ENCODE data around the gene WDFY4. TPM values are rescaled to one million over a fixed set of nuclear protein-coding genes. Genes with fewer than 3 reads are reported as not detected.

The WDFY4 gene
- total and polyA plus RNA-seq, 2 donors (not counting 3 experiments of a cell fraction or from before 2014, with no cell fraction given) = 10.1 to 10.2 TPM

GRCh38 chr10:49000437-49001398 is 316.0 kb downstream of the WDFY4 start:
- ChIA-PET POLR2A (no interaction called here), CTCF (no interaction called here)
- BruUV-seq (replicated peaks) = no TSS peak
- no peak for TF ChIP-seq MAX (IDR thresholded peaks at IDR 0.05; ENCODE audit: insufficient read depth, insufficient read length)
- no peak for TF ChIP-seq JUN (IDR thresholded peaks at IDR 0.05; ENCODE audit: borderline replicate concordance, insufficient read depth, insufficient read length, low read depth)
- no peak for TF ChIP-seq CTCF (IDR thresholded peaks at IDR 0.05; ENCODE audit: extremely low read depth in 1 of 2, insufficient read depth in 1 of 2, low read depth in 1 of 2, low read length in 2 of 2)
- TF ChIP-seq EZH2 (IDR thresholded peaks at IDR 0.05; ENCODE audit: borderline replicate concordance, low read depth, low read length, severe bottlenecking) = no peak
- TF ChIP-seq POLR2A (IDR thresholded peaks at IDR 0.05; ENCODE audit: low read depth, low read length) = no peak
- TF ChIP-seq POLR2AphosphoS5 (IDR thresholded peaks at IDR 0.05; ENCODE audit: insufficient read depth, low read depth, low read length) = no peak
- no peak for TF ChIP-seq MYC (IDR thresholded peaks at IDR 0.05; ENCODE audit: low read depth, low read length)
- no peak for TF ChIP-seq FOS (IDR thresholded peaks at IDR 0.05; ENCODE audit: borderline replicate concordance, insufficient read depth, low read length)
- TF ChIP-seq GATA2 (IDR thresholded peaks at IDR 0.05; ENCODE audit: insufficient read depth, insufficient read length, low read depth, low read length) = no peak
- H3K9me1 ChIP-seq (replicated peaks; ENCODE audit: control insufficient read depth, extremely low read depth, insufficient read depth, low read length) = no peaks in the 10 kb centered on the region
- dilution Hi-C loops (cut with MboI; ENCODE audit: extremely low pct_ligation_motif_present, low sequenced_read_pairs) (no loop called here), intact Hi-C loops (cut with micrococcal nuclease) (no loop called here)
- no peak for DNase-seq (ENCODE audit: low read depth, low spot score)
- no peaks in the 10 kb centered on the region for H3K79me2 ChIP-seq (ENCODE audit: control insufficient read depth, insufficient read depth, low read length)
- H3K27me3 ChIP-seq (ENCODE audit: control insufficient read depth in 2 of 2, insufficient read depth in 2 of 2, low read length in 2 of 2) = no peaks in the 10 kb centered on the region
- H2AFZ ChIP-seq (ENCODE audit: low read depth, low read length) = no peak overlapping the region
- H4K20me1 ChIP-seq (replicated peaks; ENCODE audit: control insufficient read depth, extremely low read depth, insufficient read depth, low read length) = no peaks in the 10 kb centered on the region
- H3K4me3 ChIP-seq (replicated peaks in 1 of 3; ENCODE audit: insufficient read depth in 1 of 3, low read depth in 1 of 3, low read length in 3 of 3) = no peak overlapping the region
- H3K4me1 ChIP-seq (ENCODE audit: control insufficient read depth, extremely low read depth, insufficient read depth, low read length) = no peaks in the 10 kb centered on the region
- no peak overlapping the region for H3K9ac ChIP-seq (replicated peaks; ENCODE audit: extremely low read depth, insufficient read depth, low read length)
- no peaks in the 10 kb centered on the region for H3K9me3 ChIP-seq (replicated peaks; ENCODE audit: control insufficient read depth, insufficient read depth, low read length)
- no peak for FAIRE-seq
- no peaks in the 10 kb centered on the region for H3K36me3 ChIP-seq (ENCODE audit: control insufficient read depth in 2 of 2, extremely low read depth in 1 of 2, insufficient read depth in 2 of 2, low read length in 2 of 2)
- H3K27ac ChIP-seq (ENCODE audit: insufficient read depth, low read depth, low read length) = no peak overlapping the region
- no peak overlapping the region for H3K4me2 ChIP-seq (ENCODE audit: insufficient read depth, low read length)
